GM23338 (cell line): ENCODE data around the gene AHCYL1. TPM values are rescaled to one million over a fixed set of nuclear protein-coding genes. Genes with fewer than 3 reads are reported as not detected.

Experiments used
- ATAC-seq: fragments of 200-7000 bp; cut with Tn5 transposase; 3 replicates; pipeline ENCODE4 v1.9.1; 2020
- DNase-seq: peaks from one replicate; pipeline ENCODE4 v3.0.0-alpha.2; 2015; ENCODE audit warnings: low spot score
- H2AFZ ChIP-seq: fragments of 200-600 bp; sonication (generic); 2 replicates; pipeline ENCODE4 v1.8.0; 2016; ENCODE audit warnings: antibody characterized with exemption, mild to moderate bottlenecking, moderate library complexity
- H3F3A ChIP-seq: fragments of 200-600 bp; sonication (generic); replicated peaks from 2 replicates; pipeline ENCODE4 v1.8.0; 2017; ENCODE audit warnings: antibody characterized with exemption, mixed run types, low read depth
- H3K27ac ChIP-seq: fragments of 200-600 bp; sonication (generic); 2 replicates; pipeline ENCODE4 v1.6.1; 2016; ENCODE audit warnings: low read depth
- H3K27me3 ChIP-seq: fragments of 200-600 bp; sonication (generic); 2 replicates; pipeline ENCODE4 v1.8.0; 2016; ENCODE audit warnings: mild to moderate bottlenecking, mixed run types, moderate library complexity; ENCODE audit not compliant: insufficient read depth
- H3K36me3 ChIP-seq: fragments of 200-600 bp; sonication (generic); 2 replicates; pipeline ENCODE4 v1.8.0; 2016; ENCODE audit warnings: mild to moderate bottlenecking; ENCODE audit not compliant: insufficient read depth
- H3K4me1 ChIP-seq: fragments of 200-600 bp; sonication (generic); 2 replicates; pipeline ENCODE4 v1.8.0; 2016; ENCODE audit warnings: mild to moderate bottlenecking, moderate library complexity; ENCODE audit not compliant: insufficient read depth
- H3K4me2 ChIP-seq: fragments of 200-600 bp; sonication (generic); 2 replicates; pipeline ENCODE4 v1.7.1; 2017; ENCODE audit warnings: mixed run types
- H3K4me3 ChIP-seq: fragments of 200-600 bp; sonication (generic); 2 replicates; pipeline ENCODE4 v1.6.1; 2016; ENCODE audit warnings: mixed run types
- H3K79me2 ChIP-seq: fragments of 200-600 bp; sonication (generic); replicated peaks from 2 replicates; pipeline ENCODE4 v1.8.0; 2017; ENCODE audit warnings: mild to moderate bottlenecking; ENCODE audit not compliant: insufficient read depth
- H3K9me2 ChIP-seq: fragments of 200-600 bp; sonication (generic); 2 replicates; pipeline ENCODE4 v1.8.0; 2017; ENCODE audit not compliant: insufficient read depth
- H4K20me1 ChIP-seq: fragments of 200-600 bp; sonication (generic); replicated peaks from 2 replicates; pipeline ENCODE4 v1.8.0; 2017; ENCODE audit warnings: mild to moderate bottlenecking; ENCODE audit not compliant: insufficient read depth
- H3K27ac Mint-ChIP-seq: 2 replicates; pipeline ENCODE4 v1.8.0; 2020; ENCODE audit warnings: inconsistent platforms, mild to moderate bottlenecking, moderate library complexity, mixed read lengths
- H3K27me3 Mint-ChIP-seq: 3 replicates; pipeline ENCODE4 v1.8.0; 2022; ENCODE audit warnings: low read depth, mild to moderate bottlenecking, moderate library complexity, mixed read lengths, inconsistent platforms; ENCODE audit not compliant: insufficient read depth, poor library complexity
- H3K36me3 Mint-ChIP-seq: 3 replicates; pipeline ENCODE4 v1.8.0; 2021; ENCODE audit warnings: low read depth, mild to moderate bottlenecking, inconsistent platforms, moderate library complexity, mixed read lengths
- H3K4me1 Mint-ChIP-seq: 3 replicates; pipeline ENCODE4 v1.8.0; 2020; ENCODE audit warnings: mild to moderate bottlenecking, inconsistent platforms, mixed read lengths
- H3K4me3 Mint-ChIP-seq: 3 replicates; pipeline ENCODE4 v1.8.0; 2021; ENCODE audit warnings: moderate library complexity, mild to moderate bottlenecking, inconsistent platforms, mixed read lengths
- H3K9me3 Mint-ChIP-seq: 3 replicates; pipeline ENCODE4 v1.8.0; 2020; ENCODE audit warnings: moderate library complexity, mild to moderate bottlenecking, inconsistent platforms, mixed read lengths
- CREB1 ChIP-seq: fragments of 250-450 bp; sonication (Bioruptor Pico); IDR thresholded peaks from 2 replicates; pipeline ENCODE4 v1.5.0; 2020; ENCODE audit warnings: low read depth, mild to moderate bottlenecking, moderate library complexity
- CTCF ChIP-seq, 2 experiments: fragments of 200-600 bp in 1 of 2; sonication (generic) in 1 of 2; conservative IDR thresholded peaks; 2 replicates each; pipeline versions ENCODE4 v1.5.1 to v1.6.1; 2016 to 2017; ENCODE audit warnings: antibody characterized with exemption in 2 of 2, low read depth in 2 of 2, mild to moderate bottlenecking in 2 of 2, moderate library complexity in 1 of 2
- EZH2 ChIP-seq: fragments of 200-600 bp; sonication (generic); IDR thresholded peaks from one replicate; pipeline ENCODE4 v1.8.0; 2017; ENCODE audit warnings: antibody characterized with exemption, mild to moderate bottlenecking, low read depth; ENCODE audit not compliant: unreplicated experiment
- EZH2phosphoT487 ChIP-seq: fragments of 200-600 bp; sonication (generic); IDR thresholded peaks from one replicate; pipeline ENCODE4 v1.8.1; 2018; ENCODE audit warnings: antibody characterized with exemption; ENCODE audit not compliant: unreplicated experiment
- JUNB ChIP-seq: IDR thresholded peaks from one replicate; pipeline ENCODE4 v1.6.1; 2016; ENCODE audit warnings: antibody characterized with exemption; ENCODE audit not compliant: unreplicated experiment
- NANOG ChIP-seq: IDR thresholded peaks from 2 replicates; pipeline ENCODE4 v1.6.1; 2016; ENCODE audit warnings: antibody characterized with exemption, borderline replicate concordance
- POLR2AphosphoS5 ChIP-seq: IDR thresholded peaks from 2 replicates; pipeline ENCODE4 v1.6.1; 2016; ENCODE audit warnings: antibody characterized with exemption, low read depth
- REST ChIP-seq: IDR thresholded peaks from one replicate; pipeline ENCODE4 v1.6.1; 2018; ENCODE audit warnings: antibody characterized with exemption; ENCODE audit not compliant: unreplicated experiment
- STAT1 ChIP-seq: IDR thresholded peaks from one replicate; pipeline ENCODE4 v1.6.1; 2016; ENCODE audit warnings: antibody characterized with exemption; ENCODE audit not compliant: unreplicated experiment
- ZNF114 ChIP-seq: fragments of 250-450 bp; sonication (Bioruptor Pico); IDR thresholded peaks from 2 replicates; pipeline ENCODE4 v1.5.0; 2020; ENCODE audit warnings: mild to moderate bottlenecking, moderate library complexity
- ZNF331 ChIP-seq: fragments of 250-450 bp; sonication (Bioruptor Pico); IDR thresholded peaks from 2 replicates; pipeline ENCODE4 v1.5.0; 2020; ENCODE audit warnings: low read depth, mild to moderate bottlenecking, moderate library complexity
- polyA plus RNA-seq: library from polyadenylated mRNA; unstranded; fragments of >200 nt; fragmentation: Nextera tagmentation; extraction: Ambion mirVana; gene quantifications from 2 replicates; pipeline ENCODE4 v1.2.1, GENCODE V29; 2016
- total RNA-seq: library from RNA; depleted of rRNA; stranded (reverse); fragments of >200 nt; shearing (Covaris generic); gene quantifications from 2 replicates; pipeline ENCODE4 v1.2.3, GENCODE V29; 2014
- TF ChIP-seq, protein P1 (sequence below): fragments of 250-450 bp; sonication (Bioruptor Pico); IDR thresholded peaks from 2 replicates; pipeline ENCODE4 v1.5.0; 2020; ENCODE audit warnings: mild to moderate bottlenecking, moderate library complexity

AHCYL1 gene
- total and polyA plus RNA-seq, 2 experiments from 2014 or later, result 63.3 to 70.0 TPM

GRCh38 chr1:110062612-110063011, 78.0 kb downstream of the AHCYL1 start (continued):
- TF ChIP-seq REST (no peak), JUNB (no peak), EZH2phosphoT487 (no peak), NANOG (no peak), CREB1 (no peak), ZNF331 (CRISPR knock-in tag) (no peak), EZH2 (no peak)

GRCh38 chr1:110063781-110064180, 79.2 kb downstream of the AHCYL1 start:
- ATAC-seq, result no peak
- Mint-ChIP-seq H3K36me3 (peaks cover 17% of the 10 kb centered on the region), H3K4me3 (no peak overlapping the region), H3K27ac (no peak overlapping the region), H3K27me3 (peaks cover 56% of the 10 kb centered on the region), H3K4me1 (peaks cover 5% of the 10 kb centered on the region), H3K9me3 (peaks cover 3% of the 10 kb centered on the region; the same call in 1 of the 3 replicates)
- Histone ChIP-seq H3K27ac (no peak overlapping the region), H2AFZ (no peak overlapping the region), H3K4me2 (no peak overlapping the region), H3K4me3 (no peak overlapping the region), H3K27me3 (peaks cover 48% of the 10 kb centered on the region), H3F3A (0 out of 2 replicates have a peak, but pooled peaks cover 4% of the 10 kb centered on the region), H4K20me1 (peaks cover 4% of the 10 kb centered on the region; the same call in 1 of the 2 replicates), H3K36me3 (no peaks in the 10 kb centered on the region), H3K79me2 (no peaks in the 10 kb centered on the region), H3K9me2 (no peaks in the 10 kb centered on the region), H3K4me1 (0 out of 2 replicates have a peak, but pooled peaks cover 6% of the 10 kb centered on the region)
- no peak for DNase-seq
- TF ChIP-seq JUNB (no peak), CREB1 (no peak), ZNF331 (CRISPR knock-in tag) (no peak), POLR2AphosphoS5 (no peak), EZH2phosphoT487 (no peak), ZNF114 (CRISPR knock-in tag) (no peak), STAT1 (no peak), NANOG (no peak), CTCF (conservative IDR thresholded peaks at IDR 0.05; ENCODE audit: low read depth in 2 of 2) (no peak)
- TF ChIP-seq, protein P1, sequence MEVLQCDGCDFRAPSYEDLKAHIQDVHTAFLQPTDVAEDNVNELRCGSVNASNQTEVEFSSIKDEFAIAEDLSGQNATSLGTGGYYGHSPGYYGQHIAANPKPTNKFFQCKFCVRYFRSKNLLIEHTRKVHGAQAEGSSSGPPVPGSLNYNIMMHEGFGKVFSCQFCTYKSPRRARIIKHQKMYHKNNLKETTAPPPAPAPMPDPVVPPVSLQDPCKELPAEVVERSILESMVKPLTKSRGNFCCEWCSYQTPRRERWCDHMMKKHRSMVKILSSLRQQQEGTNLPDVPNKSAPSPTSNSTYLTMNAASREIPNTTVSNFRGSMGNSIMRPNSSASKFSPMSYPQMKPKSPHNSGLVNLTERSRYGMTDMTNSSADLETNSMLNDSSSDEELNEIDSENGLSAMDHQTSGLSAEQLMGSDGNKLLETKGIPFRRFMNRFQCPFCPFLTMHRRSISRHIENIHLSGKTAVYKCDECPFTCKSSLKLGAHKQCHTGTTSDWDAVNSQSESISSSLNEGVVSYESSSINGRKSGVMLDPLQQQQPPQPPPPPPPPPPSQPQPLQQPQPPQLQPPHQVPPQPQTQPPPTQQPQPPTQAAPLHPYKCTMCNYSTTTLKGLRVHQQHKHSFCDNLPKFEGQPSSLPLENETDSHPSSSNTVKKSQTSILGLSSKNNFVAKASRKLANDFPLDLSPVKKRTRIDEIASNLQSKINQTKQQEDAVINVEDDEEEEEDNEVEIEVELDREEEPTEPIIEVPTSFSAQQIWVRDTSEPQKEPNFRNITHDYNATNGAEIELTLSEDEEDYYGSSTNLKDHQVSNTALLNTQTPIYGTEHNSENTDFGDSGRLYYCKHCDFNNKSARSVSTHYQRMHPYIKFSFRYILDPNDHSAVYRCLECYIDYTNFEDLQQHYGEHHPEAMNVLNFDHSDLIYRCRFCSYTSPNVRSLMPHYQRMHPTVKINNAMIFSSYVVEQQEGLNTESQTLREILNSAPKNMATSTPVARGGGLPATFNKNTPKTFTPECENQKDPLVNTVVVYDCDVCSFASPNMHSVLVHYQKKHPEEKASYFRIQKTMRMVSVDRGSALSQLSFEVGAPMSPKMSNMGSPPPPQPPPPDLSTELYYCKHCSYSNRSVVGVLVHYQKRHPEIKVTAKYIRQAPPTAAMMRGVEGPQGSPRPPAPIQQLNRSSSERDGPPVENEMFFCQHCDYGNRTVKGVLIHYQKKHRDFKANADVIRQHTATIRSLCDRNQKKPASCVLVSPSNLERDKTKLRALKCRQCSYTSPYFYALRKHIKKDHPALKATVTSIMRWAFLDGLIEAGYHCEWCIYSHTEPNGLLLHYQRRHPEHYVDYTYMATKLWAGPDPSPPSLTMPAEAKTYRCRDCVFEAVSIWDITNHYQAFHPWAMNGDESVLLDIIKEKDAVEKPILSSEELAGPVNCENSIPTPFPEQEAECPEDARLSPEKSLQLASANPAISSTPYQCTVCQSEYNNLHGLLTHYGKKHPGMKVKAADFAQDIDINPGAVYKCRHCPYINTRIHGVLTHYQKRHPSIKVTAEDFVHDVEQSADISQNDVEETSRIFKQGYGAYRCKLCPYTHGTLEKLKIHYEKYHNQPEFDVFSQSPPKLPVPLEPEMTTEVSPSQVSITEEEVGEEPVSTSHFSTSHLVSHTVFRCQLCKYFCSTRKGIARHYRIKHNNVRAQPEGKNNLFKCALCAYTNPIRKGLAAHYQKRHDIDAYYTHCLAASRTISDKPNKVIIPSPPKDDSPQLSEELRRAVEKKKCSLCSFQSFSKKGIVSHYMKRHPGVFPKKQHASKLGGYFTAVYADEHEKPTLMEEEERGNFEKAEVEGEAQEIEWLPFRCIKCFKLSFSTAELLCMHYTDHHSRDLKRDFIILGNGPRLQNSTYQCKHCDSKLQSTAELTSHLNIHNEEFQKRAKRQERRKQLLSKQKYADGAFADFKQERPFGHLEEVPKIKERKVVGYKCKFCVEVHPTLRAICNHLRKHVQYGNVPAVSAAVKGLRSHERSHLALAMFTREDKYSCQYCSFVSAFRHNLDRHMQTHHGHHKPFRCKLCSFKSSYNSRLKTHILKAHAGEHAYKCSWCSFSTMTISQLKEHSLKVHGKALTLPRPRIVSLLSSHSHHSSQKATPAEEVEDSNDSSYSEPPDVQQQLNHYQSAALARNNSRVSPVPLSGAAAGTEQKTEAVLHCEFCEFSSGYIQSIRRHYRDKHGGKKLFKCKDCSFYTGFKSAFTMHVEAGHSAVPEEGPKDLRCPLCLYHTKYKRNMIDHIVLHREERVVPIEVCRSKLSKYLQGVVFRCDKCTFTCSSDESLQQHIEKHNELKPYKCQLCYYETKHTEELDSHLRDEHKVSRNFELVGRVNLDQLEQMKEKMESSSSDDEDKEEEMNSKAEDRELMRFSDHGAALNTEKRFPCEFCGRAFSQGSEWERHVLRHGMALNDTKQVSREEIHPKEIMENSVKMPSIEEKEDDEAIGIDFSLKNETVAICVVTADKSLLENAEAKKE, result no peak
